SU-DHL-6 (cell line): ENCODE results near the gene MOCS1.

Experiments used
- H2AFZ ChIP-seq: fragments of 200-600 bp; sonication (generic); 2 replicates; pipeline ENCODE4 v1.6.1; 2014; ENCODE audit warnings: low read depth, mild to moderate bottlenecking, moderate library complexity, mixed read lengths, antibody characterized with exemption, low read length; ENCODE audit not compliant: severe bottlenecking
- H3F3A ChIP-seq: fragments of 200-600 bp; shearing (Covaris generic); 2 replicates; pipeline ENCODE4 v1.6.0; 2016; ENCODE audit warnings: antibody characterized with exemption, mild to moderate bottlenecking; ENCODE audit not compliant: insufficient read depth
- H3K27ac ChIP-seq: fragments of 200-600 bp; sonication (generic); 2 replicates; pipeline ENCODE4 v1.5.1; 2016; ENCODE audit warnings: low read depth, mild to moderate bottlenecking, low read length, moderate library complexity, mixed read lengths
- H3K27me3 ChIP-seq: fragments of 200-600 bp; sonication (generic), shearing (Covaris generic); 2 replicates; pipeline ENCODE4 v1.6.0; 2014; ENCODE audit warnings: mild to moderate bottlenecking, low read length
- H3K36me3 ChIP-seq: fragments of 200-600 bp; sonication (generic); 2 replicates; pipeline ENCODE4 v1.6.1; 2014; ENCODE audit warnings: mild to moderate bottlenecking, low read length, mixed read lengths
- H3K4me2 ChIP-seq: fragments of 300-600, 200-600 bp; shearing (Covaris generic), sonication (generic); 2 replicates; pipeline ENCODE4 v1.6.0; 2014; ENCODE audit warnings: low read length, low read depth, mild to moderate bottlenecking; ENCODE audit not compliant: poor library complexity, severe bottlenecking
- H3K4me3 ChIP-seq: fragments of 200-600 bp; sonication (generic); 2 replicates; pipeline ENCODE4 v1.5.1; 2014; ENCODE audit warnings: antibody characterized with exemption, low read length, mild to moderate bottlenecking, mixed read lengths; ENCODE audit not compliant: insufficient read depth, poor library complexity, severe bottlenecking
- H3K79me2 ChIP-seq: fragments of 200-600 bp; sonication (generic); 2 replicates; pipeline ENCODE4 v1.6.1; 2014; ENCODE audit warnings: mild to moderate bottlenecking, low read length, moderate library complexity; ENCODE audit not compliant: insufficient read depth
- H3K9ac ChIP-seq: fragments of 200-600 bp; sonication (generic); 2 replicates; pipeline ENCODE4 v1.7.0; 2014; ENCODE audit warnings: mild to moderate bottlenecking, low read length
- H3K9me2 ChIP-seq: fragments of 200-600 bp; sonication (generic); replicated peaks from 2 replicates; pipeline ENCODE4 v1.6.1; 2014; ENCODE audit warnings: low read length; ENCODE audit not compliant: insufficient read depth
- H3K9me3 ChIP-seq: fragments of 200-600 bp; sonication (generic); 2 replicates; pipeline ENCODE4 v1.6.1; 2014; ENCODE audit warnings: low read length, mixed read lengths; ENCODE audit not compliant: insufficient read depth
- H4K20me1 ChIP-seq: fragments of 200-600 bp; sonication (generic); 2 replicates; pipeline ENCODE4 v1.6.1; 2014; ENCODE audit warnings: low read depth, mild to moderate bottlenecking, antibody characterized with exemption, low read length, moderate library complexity, mixed read lengths
- CTCF ChIP-seq: fragments of 200-600 bp; sonication (generic); IDR thresholded peaks from one replicate; pipeline ENCODE4 v1.5.1; 2017; ENCODE audit warnings: antibody characterized with exemption, mild to moderate bottlenecking, low read length, moderate library complexity; ENCODE audit not compliant: insufficient read depth, poor library complexity, severe bottlenecking
- EZH2phosphoT487 ChIP-seq: fragments of 200-600 bp; sonication (generic), shearing (Covaris generic); conservative IDR thresholded peaks from 2 replicates; pipeline ENCODE4 v1.6.1; 2018; ENCODE audit warnings: mild to moderate bottlenecking, antibody characterized with exemption, low read length, moderate library complexity, mixed read lengths

MOCS1 gene

GRCh38 chr6:39889229-39889628 lies 45.0 kb downstream of the MOCS1 start:
- no peaks in the 10 kb centered on the region for H3F3A ChIP-seq
- H3K27me3 ChIP-seq, result no peaks in the 10 kb centered on the region
- H2AFZ ChIP-seq, result no peak overlapping the region
- H3K4me2 ChIP-seq, result no peak overlapping the region
- no peaks in the 10 kb centered on the region for H3K79me2 ChIP-seq
- H3K9me3 ChIP-seq, result no peaks in the 10 kb centered on the region
- no peaks in the 10 kb centered on the region for H3K36me3 ChIP-seq
- H3K9me2 ChIP-seq, result no peaks in the 10 kb centered on the region
- H4K20me1 ChIP-seq, result no peaks in the 10 kb centered on the region
- TF ChIP-seq CTCF (no peak), EZH2phosphoT487 (no peak)
- H3K27ac ChIP-seq, result no peak overlapping the region
- no peak overlapping the region for H3K9ac ChIP-seq
- no peak overlapping the region for H3K4me3 ChIP-seq

- H3K27ac ChIP-seq, result no peak overlapping the region
- H3K36me3 ChIP-seq, result no peaks in the 10 kb centered on the region
- no peak overlapping the region for H3K4me2 ChIP-seq
- no peak for TF ChIP-seq EZH2phosphoT487
- TF ChIP-seq CTCF, result no peak
- H3K4me3 ChIP-seq, result no peak overlapping the region
- no peaks in the 10 kb centered on the region for H3K9me3 ChIP-seq
- no peak overlapping the region for H3K9ac ChIP-seq
- no peaks in the 10 kb centered on the region for H3K79me2 ChIP-seq
- no peaks in the 10 kb centered on the region for H4K20me1 ChIP-seq
- no peak overlapping the region for H2AFZ ChIP-seq
- H3K27me3 ChIP-seq, result no peaks in the 10 kb centered on the region
- no peaks in the 10 kb centered on the region for H3K9me2 ChIP-seq
- H3F3A ChIP-seq, result no peaks in the 10 kb centered on the region
Observed at GRCh38 chr6:39887692-39888450, 46.4 kb downstream of the MOCS1 start.

- Histone ChIP-seq H2AFZ (no peak overlapping the region), H3K9me2 (no peaks in the 10 kb centered on the region), H3K4me2 (no peak overlapping the region), H3K79me2 (no peaks in the 10 kb centered on the region), H3K27ac (no peak overlapping the region), H4K20me1 (no peaks in the 10 kb centered on the region), H3K9me3 (no peaks in the 10 kb centered on the region), H3F3A (no peaks in the 10 kb centered on the region), H3K27me3 (no peaks in the 10 kb centered on the region), H3K9ac (no peak overlapping the region), H3K36me3 (no peaks in the 10 kb centered on the region), H3K4me3 (no peak overlapping the region)
- TF ChIP-seq CTCF, result no peak
- TF ChIP-seq EZH2phosphoT487, result no peak
Observed at GRCh38 chr6:39886871-39887270, 47.4 kb downstream of the MOCS1 start.
